NB4 (cell line): Measurements from ENCODE around the gene CDK14.

Source experiments
- DNase-seq: peaks from one replicate; pipeline ENCODE4 v3.0.0; 2010; ENCODE audit warnings: low read depth
- H3K4me3 ChIP-seq: one replicate; pipeline ENCODE4 v1.5.1; 2011; ENCODE audit warnings: mild to moderate bottlenecking, low read depth, low read length, moderate library complexity
- MAX ChIP-seq: IDR thresholded peaks from 2 replicates; pipeline ENCODE4 v1.6.1; 2011; ENCODE audit warnings: low read depth, low read length
- MYC ChIP-seq: IDR thresholded peaks from 2 replicates; pipeline ENCODE4 v1.6.1; 2011; ENCODE audit warnings: low read depth, low read length
- POLR2A ChIP-seq: IDR thresholded peaks from 2 replicates; pipeline ENCODE4 v1.6.1; 2011; ENCODE audit warnings: mild to moderate bottlenecking; ENCODE audit not compliant: insufficient read length; ENCODE audit errors: extremely low read depth
- TF ChIP-seq, protein P1 (sequence below): IDR thresholded peaks from one replicate; pipeline ENCODE4 v1.5.1; 2012; ENCODE audit warnings: low read depth, low read length

Gene CDK14

DNA sequence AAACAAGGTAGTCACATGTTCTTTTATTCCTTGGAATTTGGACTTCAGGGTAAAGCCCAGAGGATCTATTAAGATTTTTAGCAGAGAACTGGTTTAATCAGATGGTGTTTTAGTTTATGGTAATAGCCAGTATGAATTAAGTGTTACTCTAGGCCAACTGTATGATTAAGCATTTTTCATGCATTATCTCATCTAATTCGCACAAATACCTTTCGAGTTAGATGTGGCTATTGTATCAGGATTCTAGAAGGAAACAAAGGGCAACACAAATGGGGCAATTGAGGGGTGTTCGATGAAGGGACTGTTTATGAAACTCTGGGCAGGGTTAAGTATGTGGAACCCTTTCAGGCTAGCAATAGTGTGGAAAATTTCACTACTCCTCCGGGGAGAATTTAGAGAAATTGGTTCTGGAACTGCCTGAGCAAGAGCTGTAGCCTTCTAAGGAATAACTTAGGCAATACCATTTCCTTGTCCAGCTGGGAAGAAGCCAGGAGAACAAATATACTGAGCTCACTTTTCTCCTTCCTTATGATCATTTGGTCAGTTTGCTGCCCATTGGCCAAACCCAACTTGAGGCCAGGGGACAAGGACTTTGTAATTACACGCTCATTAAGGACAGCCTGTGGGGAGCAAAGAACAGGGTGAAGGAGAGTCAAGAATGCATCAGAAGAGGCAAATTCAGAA lies 349.1 kb downstream of the CDK14 start:
- H3K4me3 ChIP-seq = no peak overlapping the region
- TF ChIP-seq MYC (no peak), POLR2A (no peak), MAX (no peak)
- TF ChIP-seq, protein P1, sequence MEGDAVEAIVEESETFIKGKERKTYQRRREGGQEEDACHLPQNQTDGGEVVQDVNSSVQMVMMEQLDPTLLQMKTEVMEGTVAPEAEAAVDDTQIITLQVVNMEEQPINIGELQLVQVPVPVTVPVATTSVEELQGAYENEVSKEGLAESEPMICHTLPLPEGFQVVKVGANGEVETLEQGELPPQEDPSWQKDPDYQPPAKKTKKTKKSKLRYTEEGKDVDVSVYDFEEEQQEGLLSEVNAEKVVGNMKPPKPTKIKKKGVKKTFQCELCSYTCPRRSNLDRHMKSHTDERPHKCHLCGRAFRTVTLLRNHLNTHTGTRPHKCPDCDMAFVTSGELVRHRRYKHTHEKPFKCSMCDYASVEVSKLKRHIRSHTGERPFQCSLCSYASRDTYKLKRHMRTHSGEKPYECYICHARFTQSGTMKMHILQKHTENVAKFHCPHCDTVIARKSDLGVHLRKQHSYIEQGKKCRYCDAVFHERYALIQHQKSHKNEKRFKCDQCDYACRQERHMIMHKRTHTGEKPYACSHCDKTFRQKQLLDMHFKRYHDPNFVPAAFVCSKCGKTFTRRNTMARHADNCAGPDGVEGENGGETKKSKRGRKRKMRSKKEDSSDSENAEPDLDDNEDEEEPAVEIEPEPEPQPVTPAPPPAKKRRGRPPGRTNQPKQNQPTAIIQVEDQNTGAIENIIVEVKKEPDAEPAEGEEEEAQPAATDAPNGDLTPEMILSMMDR = no peak
- DNase-seq = no peak

GRCh38 chr7:90946730-90947501 lies 350.8 kb downstream of the CDK14 start:
- no peak overlapping the region for H3K4me3 ChIP-seq
- TF ChIP-seq, protein P1 = no peak
- TF ChIP-seq POLR2A (no peak), MYC (no peak), MAX (no peak)
- no peak for DNase-seq

GRCh38 chr7:90948085-90948484 lies 352.0 kb downstream of the CDK14 start:
- no peak for TF ChIP-seq MAX
- no peak for TF ChIP-seq POLR2A
- TF ChIP-seq, protein P1 = no peak
- no peak for TF ChIP-seq MYC
- DNase-seq = no peak
- H3K4me3 ChIP-seq = no peak overlapping the region

DNA sequence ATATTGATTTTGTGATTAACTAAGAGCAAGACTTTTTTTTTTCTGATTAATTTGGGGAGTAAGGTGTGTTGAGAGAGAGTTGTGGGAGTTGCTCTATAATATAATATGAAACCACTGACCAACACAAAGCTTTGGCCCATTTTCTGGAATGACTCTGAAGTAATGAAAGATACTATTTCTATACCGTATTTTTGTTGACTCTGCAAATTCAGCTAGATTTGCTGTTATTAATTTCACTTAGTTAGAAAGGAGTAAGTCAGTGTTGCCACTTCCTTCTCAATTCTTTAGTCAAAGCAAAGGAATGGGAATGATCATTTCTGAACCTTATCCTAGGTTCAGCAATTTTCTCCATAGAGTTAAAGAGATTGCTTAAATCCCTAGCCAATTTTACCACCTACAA lies 355.1 kb downstream of the CDK14 start:
- no peak for TF ChIP-seq MYC
- TF ChIP-seq, protein P1 = no peak
- no peak for TF ChIP-seq POLR2A
- no peak for TF ChIP-seq MAX
- no peak overlapping the region for H3K4me3 ChIP-seq
- no peak for DNase-seq

GRCh38 chr7:90951986-90952954 lies 356.1 kb downstream of the CDK14 start:
- no peak overlapping the region for H3K4me3 ChIP-seq

More at GRCh38 chr7:90951986-90952954, 356.1 kb downstream of the CDK14 start:
- no peak for DNase-seq
- TF ChIP-seq MYC (no peak), POLR2A (no peak), MAX (no peak)
- TF ChIP-seq, protein P1 = no peak
